ENCODE measurements around the gene DMXL1.

Gene DMXL1

GRCh38 chr5:119218830-119219782 is 148.2 kb downstream of the DMXL1 start:
- Histone ChIP-seq H3K27me3 (no peaks in the 10 kb centered on the region), H3K4me1 (ENCODE audit: control insufficient read depth in 1 of 2, insufficient read depth in 1 of 2, low read depth in 1 of 2, low read length in 1 of 2) (no peaks in the 10 kb centered on the region), H3K36me3 (peaks cover 25% of the 10 kb centered on the region), H3K9me3 (no peaks in the 10 kb centered on the region), H3K4me3 (ENCODE audit: low read depth in 1 of 2, low read length in 1 of 2) (no peak overlapping the region), H3K27ac (no peak overlapping the region)
- TF ChIP-seq, protein P1, sequence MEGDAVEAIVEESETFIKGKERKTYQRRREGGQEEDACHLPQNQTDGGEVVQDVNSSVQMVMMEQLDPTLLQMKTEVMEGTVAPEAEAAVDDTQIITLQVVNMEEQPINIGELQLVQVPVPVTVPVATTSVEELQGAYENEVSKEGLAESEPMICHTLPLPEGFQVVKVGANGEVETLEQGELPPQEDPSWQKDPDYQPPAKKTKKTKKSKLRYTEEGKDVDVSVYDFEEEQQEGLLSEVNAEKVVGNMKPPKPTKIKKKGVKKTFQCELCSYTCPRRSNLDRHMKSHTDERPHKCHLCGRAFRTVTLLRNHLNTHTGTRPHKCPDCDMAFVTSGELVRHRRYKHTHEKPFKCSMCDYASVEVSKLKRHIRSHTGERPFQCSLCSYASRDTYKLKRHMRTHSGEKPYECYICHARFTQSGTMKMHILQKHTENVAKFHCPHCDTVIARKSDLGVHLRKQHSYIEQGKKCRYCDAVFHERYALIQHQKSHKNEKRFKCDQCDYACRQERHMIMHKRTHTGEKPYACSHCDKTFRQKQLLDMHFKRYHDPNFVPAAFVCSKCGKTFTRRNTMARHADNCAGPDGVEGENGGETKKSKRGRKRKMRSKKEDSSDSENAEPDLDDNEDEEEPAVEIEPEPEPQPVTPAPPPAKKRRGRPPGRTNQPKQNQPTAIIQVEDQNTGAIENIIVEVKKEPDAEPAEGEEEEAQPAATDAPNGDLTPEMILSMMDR (IDR thresholded peaks at IDR 0.05) = no peak

DNA sequence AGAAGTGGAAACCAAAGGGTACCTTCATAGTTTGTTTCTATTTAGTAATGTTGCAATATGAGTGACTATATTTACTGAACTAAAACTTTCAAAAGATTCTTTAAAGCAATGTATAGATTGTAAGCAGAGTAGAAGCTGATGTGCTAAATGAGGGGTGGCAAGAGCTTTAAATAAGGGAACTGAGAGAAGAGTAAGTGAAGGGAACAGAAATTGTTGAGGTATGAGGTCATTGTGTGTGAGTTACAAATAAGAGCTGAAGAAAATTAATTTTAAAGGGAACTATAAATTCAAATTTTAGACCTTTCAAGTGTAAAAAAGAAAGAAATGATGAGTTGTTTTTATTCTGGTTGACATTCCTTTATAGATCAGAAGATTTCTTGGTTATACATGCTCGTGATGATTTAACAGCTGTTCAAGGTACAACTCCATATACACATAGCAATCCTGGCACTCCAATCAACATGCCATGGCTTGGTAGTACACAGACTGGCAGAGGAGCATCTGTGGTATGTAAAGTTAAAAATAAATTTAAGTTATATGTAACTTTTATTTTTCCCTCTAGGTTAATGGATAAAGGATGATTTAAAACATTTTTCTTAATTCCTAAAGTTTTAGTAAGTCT is 149.8 kb downstream of the DMXL1 start:
- Histone ChIP-seq H3K27ac (no peak overlapping the region), H3K9me3 (no peaks in the 10 kb centered on the region), H3K4me3 (ENCODE audit: low read depth in 1 of 2, low read length in 1 of 2) (no peak overlapping the region), H3K4me1 (ENCODE audit: control insufficient read depth in 1 of 2, insufficient read depth in 1 of 2, low read depth in 1 of 2, low read length in 1 of 2) (no peaks in the 10 kb centered on the region), H3K27me3 (no peaks in the 10 kb centered on the region), H3K36me3 (peaks cover 19% of the 10 kb centered on the region)
- TF ChIP-seq, protein P1 (IDR thresholded peaks at IDR 0.05) = no peak

DNA sequence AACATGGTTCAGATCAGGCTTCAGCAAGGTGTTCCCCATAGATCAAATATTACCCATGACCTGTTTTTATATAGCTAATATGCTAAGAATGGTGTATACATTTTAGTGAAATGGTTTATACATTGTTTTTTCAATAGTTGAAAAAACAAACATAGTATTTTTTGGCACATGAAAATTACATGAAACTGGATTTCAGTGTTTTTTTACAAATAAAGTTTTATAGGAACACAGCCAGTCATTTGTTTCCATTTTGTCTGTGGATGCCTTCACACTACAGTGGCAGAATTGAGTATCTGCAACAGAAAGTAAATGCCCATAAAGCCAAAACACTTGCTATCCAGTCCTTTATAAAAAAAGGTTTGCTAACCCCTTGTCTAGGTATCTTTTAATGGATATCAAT is 150.4 kb downstream of the DMXL1 start:
- Histone ChIP-seq H3K27me3 (no peaks in the 10 kb centered on the region), H3K27ac (no peak overlapping the region), H3K4me1 (ENCODE audit: control insufficient read depth in 1 of 2, insufficient read depth in 1 of 2, low read depth in 1 of 2, low read length in 1 of 2) (no peaks in the 10 kb centered on the region), H3K4me3 (ENCODE audit: low read depth in 1 of 2, low read length in 1 of 2) (no peak overlapping the region), H3K9me3 (no peaks in the 10 kb centered on the region), H3K36me3 (peaks cover 19% of the 10 kb centered on the region)
- TF ChIP-seq, protein P1 (IDR thresholded peaks at IDR 0.05) = no peak

DNA sequence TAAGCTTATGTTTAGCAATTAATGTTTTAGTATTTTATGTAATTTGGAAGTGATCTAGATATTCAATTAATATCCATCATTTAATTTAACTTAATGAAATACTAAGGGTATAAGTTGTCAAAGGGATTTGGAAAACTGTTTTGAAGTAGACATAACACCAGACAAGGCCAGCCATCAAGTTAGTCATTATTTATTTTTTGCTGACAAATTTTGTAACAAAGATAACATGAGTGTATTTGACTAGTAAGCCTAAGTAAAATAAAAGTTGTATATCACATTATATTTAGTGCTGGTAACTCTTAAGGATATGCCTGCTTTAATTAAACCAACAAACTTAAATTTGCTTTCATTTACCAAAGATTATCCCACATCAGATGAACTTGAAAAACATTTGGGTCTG is 159.1 kb downstream of the DMXL1 start:
- H3K27ac ChIP-seq = no peak overlapping the region
- TF ChIP-seq, protein P1 (IDR thresholded peaks at IDR 0.05) = no peak
- H3K36me3 ChIP-seq = peaks cover 29% of the 10 kb centered on the region
- no peak overlapping the region for H3K4me3 ChIP-seq (ENCODE audit: low read depth in 1 of 2, low read length in 1 of 2)
- H3K9me3 ChIP-seq = no peaks in the 10 kb centered on the region
- no peaks in the 10 kb centered on the region for H3K4me1 ChIP-seq (ENCODE audit: control insufficient read depth in 1 of 2, insufficient read depth in 1 of 2, low read depth in 1 of 2, low read length in 1 of 2)
- no peaks in the 10 kb centered on the region for H3K27me3 ChIP-seq

DNA sequence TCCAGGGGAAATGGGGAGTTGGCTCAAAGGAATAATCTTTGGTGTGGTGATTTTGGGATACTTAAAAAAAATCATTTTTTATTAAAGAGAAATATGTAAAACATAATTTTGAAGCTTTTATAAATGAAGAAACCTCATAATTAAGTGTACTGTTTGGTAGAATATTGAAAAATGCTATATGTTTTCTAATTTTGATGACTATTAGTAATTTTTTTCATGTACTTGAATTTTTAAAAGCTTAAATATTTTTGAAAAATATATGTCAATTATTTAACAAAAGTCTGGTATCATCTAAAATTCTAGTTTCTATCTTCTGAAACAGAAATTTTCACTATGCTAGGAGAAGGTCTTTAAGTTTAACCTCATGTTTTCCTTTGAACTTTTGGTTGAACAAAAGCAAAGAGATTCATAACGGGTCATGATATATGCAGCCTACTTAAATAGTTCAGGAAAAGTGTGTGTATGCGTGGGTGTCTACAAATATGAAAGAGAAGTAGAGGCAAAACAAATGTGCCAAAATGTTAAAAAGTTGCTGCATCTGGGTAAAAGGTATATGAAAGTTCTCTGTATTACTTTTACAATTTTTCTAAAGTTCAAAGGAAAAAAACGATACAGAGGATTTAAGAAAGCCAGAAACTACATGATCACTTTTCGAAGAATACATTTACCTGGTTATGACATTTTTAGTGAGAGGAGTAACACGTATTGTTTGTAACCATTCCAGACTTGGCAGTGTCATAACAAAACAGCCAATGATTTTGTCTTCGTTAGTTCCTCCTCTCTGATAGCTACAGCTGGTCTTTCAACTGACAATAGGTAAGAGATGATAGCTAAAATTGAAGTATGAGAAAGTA is 167.6 kb downstream of the DMXL1 start:
- Histone ChIP-seq H3K4me3 (ENCODE audit: low read depth in 1 of 2, low read length in 1 of 2) (no peak overlapping the region), H3K27me3 (no peaks in the 10 kb centered on the region), H3K4me1 (ENCODE audit: control insufficient read depth in 1 of 2, insufficient read depth in 1 of 2, low read depth in 1 of 2, low read length in 1 of 2) (no peaks in the 10 kb centered on the region), H3K36me3 (peaks cover 25% of the 10 kb centered on the region), H3K9me3 (no peaks in the 10 kb centered on the region), H3K27ac (no peak overlapping the region)
- TF ChIP-seq, protein P1 (IDR thresholded peaks at IDR 0.05) = no peak

Data from neutrophil (primary cell).